ENCODE data around the gene SIMC1.
"Not testable (repeated sequence)": the region's sequence is repeated elsewhere in the genome, so short reads cannot be mapped to it uniquely, and the experiment has no call there.

- not testable (repeated sequence) for TF ChIP-seq POLR2A (IDR thresholded peaks at IDR 0.05; ENCODE audit: low read depth); CTCF (IDR thresholded peaks at IDR 0.05); EP300 (IDR thresholded peaks at IDR 0.05); POLR2AphosphoS5 (IDR thresholded peaks at IDR 0.05)
Observed at GRCh38 chr5:176216393-176216916, 21.8 kb upstream of the SIMC1 start.

Measured in esophagus muscularis mucosa (tissue), 4 donors.